MV-4-11 (cell line): ENCODE data around the gene SERTAD2.

ENCODE experiments used
- DNase-seq: peaks from one replicate; lab custom pipeline; 2025; lab: John Stamatoyannopoulos, UW

Gene SERTAD2

GRCh38 chr2:64627860-64628841 lies 25.6 kb downstream of the SERTAD2 start:
- no peak for DNase-seq

- DNase-seq = no peak
Observed at GRCh38 chr2:64626963-64627760, 26.6 kb downstream of the SERTAD2 start.

- DNase-seq = no peak
Observed at GRCh38 chr2:64626146-64626809, 27.4 kb downstream of the SERTAD2 start.

- peak; percentile 49 for DNase-seq
Observed at GRCh38 chr2:64625299-64626145, 28.2 kb downstream of the SERTAD2 start.

GRCh38 chr2:64624862-64625261 lies 28.9 kb downstream of the SERTAD2 start:
- no peak for DNase-seq

GRCh38 chr2:64624108-64624610 lies 29.6 kb downstream of the SERTAD2 start:
- no peak for DNase-seq

GRCh38 chr2:64623242-64623850 lies 30.4 kb downstream of the SERTAD2 start:
- no peak for DNase-seq

GRCh38 chr2:64622443-64623241 lies 31.1 kb downstream of the SERTAD2 start:
- no peak for DNase-seq

GRCh38 chr2:64620661-64621060 lies 33.1 kb downstream of the SERTAD2 start:
- DNase-seq = no peak

- DNase-seq = no peak
Observed at GRCh38 chr2:64617631-64618151, 36.0 kb downstream of the SERTAD2 start.

- no peak for DNase-seq
Observed at GRCh38 chr2:64615844-64616536, 37.7 kb downstream of the SERTAD2 start.

- DNase-seq = no peak
Observed at GRCh38 chr2:64615192-64615763, 38.4 kb downstream of the SERTAD2 start.

- no peak for DNase-seq
Observed at GRCh38 chr2:64613276-64613675, 40.4 kb downstream of the SERTAD2 start.

- DNase-seq = no peak
Observed at GRCh38 chr2:64612575-64613195, 41.0 kb downstream of the SERTAD2 start.

GRCh38 chr2:64610316-64610855 lies 43.3 kb downstream of the SERTAD2 start:
- no peak for DNase-seq

GRCh38 chr2:64609942-64610281 lies 43.8 kb downstream of the SERTAD2 start:
- DNase-seq = no peak

- peak; percentile 50 for DNase-seq
Observed at GRCh38 chr2:64609227-64609941, 44.3 kb downstream of the SERTAD2 start.
